Measurements from ENCODE around the gene KLHL17.

KLHL17 gene

GRCh38 chr1:923131-923990, 37.0 kb upstream of the KLHL17 start, which contains the start of gene SAMD11:
Gene SAMD11 (plus strand): TSS chr1:923923. CDS start chr1:924432, 509 bp downstream.
- DNase-seq = peak; percentile 58 to 59

DNA sequence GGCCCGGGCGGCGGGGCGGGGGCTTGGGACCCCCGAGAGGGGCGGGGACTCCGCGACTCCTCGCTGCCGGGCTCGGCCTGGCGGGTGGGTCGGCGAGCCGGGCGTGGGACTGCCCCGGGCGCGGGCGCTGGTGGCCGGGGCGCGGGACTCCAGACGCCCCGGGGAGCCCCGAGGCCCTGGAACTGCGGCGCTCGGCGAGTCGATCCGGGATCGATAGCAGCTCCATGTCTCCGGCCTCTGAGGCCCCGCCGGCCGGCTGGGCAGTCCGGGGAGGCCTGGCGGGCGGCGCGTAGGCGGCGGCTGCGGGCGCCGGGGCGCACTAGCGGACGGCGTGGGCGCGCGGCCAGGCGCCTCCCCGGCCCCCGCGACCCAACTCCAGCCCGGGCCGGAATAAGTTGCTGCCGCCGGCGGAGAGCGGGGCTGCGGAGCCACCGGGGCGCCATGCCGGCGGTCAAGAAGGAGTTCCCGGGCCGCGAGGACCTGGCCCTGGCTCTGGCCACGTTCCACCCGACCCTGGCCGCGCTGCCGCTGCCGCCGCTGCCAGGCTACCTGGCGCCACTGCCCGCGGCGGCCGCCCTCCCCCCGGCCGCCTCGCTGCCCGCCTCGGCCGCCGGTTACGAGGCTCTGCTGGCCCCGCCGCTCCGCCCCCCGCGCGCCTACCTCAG, 36.3 kb upstream of the KLHL17 start:
- DNase-seq = no peak

GRCh38 chr1:924656-925560, 35.5 kb upstream of the KLHL17 start:
- DNase-seq = no peak

- no peak for DNase-seq
These were observed 34.6 kb upstream of the KLHL17 start for GRCh38 chr1:925561-926421.

GRCh38 chr1:927234-927633, 33.1 kb upstream of the KLHL17 start:
- DNase-seq = no peak

GRCh38 chr1:927748-928147, 32.6 kb upstream of the KLHL17 start:
- DNase-seq = no peak

DNA sequence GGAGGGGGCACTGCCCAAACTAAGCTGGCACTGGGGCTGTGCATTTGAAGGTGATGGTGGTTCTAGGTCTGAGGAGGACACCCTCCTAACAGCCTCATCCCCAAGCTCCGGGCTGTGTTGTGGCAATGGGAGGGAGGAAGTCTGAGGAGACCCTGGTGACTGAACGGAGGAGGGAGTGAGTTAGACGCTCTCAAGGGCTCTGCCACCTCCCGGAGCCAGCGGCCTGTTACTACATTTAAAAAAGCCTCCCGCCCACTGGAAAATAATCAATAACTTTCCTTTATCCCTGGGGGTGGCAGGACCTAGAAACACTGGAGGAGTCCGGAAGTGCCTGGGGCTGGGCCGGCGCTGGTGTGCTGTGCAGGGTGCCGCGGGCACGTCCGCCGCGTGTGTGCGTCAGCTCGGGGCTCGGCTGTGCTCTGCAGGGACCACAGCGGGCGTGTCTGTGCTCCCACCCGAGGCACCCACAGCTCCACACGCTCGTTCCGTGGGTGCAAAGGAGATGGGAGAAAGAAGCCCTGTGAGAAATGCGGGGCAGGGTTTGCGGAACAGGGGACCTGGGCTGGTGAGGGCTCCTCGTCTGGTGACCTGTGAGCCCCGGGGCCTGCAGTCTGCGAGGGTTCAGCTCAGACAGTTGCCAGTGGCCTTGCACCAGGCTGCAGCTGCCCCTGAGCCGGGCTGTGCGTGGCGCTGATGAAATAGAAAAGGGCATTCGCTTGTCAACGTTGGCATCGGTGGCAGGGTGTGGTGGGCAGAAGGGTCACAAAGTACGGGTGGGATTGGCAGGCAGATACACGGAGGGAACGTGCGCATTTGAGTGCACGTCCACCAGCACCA, 31.3 kb upstream of the KLHL17 start:
- DNase-seq = no peak

GRCh38 chr1:929712-930632, 30.4 kb upstream of the KLHL17 start:
- no peak for DNase-seq

GRCh38 chr1:930633-931138, 29.7 kb upstream of the KLHL17 start:
- no peak for DNase-seq

- no peak for DNase-seq
These were observed 28.8 kb upstream of the KLHL17 start for GRCh38 chr1:931380-932172.

- DNase-seq = no peak
These were observed 28.2 kb upstream of the KLHL17 start for GRCh38 chr1:932173-932510.

- no peak for DNase-seq
These were observed 27.4 kb upstream of the KLHL17 start for GRCh38 chr1:932776-933602.

- DNase-seq = no peak
These were observed 26.8 kb upstream of the KLHL17 start for GRCh38 chr1:933603-933940.

DNA sequence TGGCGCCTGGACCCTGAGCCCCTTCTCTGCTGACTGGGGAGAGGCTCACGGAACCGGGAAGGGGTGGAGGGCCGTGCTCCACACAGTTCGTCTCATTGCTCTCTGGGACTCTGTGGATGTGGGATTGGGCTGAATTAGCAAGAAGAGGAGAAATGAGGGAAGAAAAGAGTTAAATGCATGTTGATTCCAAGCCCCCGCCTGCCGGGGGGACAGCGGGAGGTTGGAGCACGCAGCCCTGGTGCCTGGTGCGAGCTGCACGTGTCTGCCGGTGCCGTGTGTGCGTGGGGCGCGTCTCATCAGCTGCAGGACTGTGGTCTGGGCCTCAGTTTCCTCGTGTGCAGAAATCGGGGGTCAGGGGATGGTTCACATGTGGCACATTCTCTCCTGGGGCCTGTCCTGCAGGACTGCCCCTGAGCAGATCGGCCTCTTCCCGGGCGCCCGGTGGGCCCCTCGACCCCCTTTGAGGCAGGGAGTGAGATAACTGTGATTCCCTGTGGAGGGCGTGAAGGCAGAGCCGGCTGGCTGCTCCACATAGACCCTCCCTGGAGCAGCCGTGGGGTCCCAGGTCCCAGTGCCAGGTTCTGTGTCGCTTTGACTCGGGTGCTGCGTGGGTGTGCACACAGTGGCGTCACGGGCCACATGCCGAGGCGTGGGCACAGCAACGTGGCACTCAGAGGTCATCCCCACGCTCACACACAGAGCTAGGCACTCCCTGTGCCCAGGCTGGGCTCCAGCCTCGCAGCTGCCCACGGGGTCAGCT, 25.2 kb upstream of the KLHL17 start:
- peak in 1 of 2 donors; percentile 30 for DNase-seq

- no peak for DNase-seq
These were observed 24.6 kb upstream of the KLHL17 start for GRCh38 chr1:935751-936231.

DNA sequence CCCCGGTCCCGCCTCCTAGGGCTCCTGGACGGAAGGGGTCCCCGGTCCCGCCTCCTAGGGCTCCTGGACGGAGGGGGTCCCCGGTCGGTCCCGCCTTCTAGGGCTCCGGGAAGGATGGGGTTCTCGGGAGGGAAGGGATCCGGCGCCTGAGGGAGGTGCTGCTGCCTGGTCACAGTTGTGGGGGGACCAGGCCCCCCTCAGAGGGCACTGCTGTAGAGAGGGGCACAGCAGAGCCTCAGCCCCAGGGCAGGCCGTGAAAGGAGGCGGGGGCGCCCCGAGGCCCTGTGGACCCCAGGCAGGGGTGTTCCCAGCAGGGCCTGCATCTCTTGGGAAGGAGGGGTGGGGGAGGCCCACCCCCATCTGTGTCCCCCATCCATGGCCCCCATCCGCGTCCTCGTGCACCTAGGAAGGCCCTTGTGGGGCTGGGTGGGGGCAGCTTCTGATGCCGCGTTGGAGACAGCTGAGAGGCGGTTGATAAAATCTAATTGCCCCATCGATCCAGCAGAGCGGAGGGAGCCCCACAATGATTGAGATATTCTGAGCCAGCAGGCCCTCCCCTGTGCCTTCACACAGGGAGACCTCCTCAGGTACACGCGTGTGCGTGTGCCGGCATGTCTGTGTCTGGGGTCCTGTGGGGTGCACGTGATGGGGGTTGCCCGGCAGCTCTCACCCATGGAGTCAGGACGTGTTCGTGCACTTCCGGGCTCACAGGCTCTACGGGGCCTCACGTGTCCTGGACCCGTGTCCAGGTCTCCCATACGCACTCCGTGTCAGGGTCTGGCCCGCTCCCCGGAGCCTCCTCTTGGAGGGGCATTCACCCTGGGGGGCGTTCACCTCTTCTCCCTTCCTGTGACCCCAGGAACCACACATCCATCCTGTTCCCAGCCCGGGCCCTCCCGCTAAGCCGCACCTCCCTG, 23.8 kb upstream of the KLHL17 start:
- DNase-seq = no peak
